Trophoblast cell (in vitro differentiated cells and primary cell): ENCODE results near the gene CFDP1.

Experiments used
- DNase-seq, 2 donors: peaks; one replicate each; pipeline ENCODE4 v3.0.0-alpha.2; 2016
- H2AFZ ChIP-seq: 2 replicates; pipeline ENCODE4 v1.6.1; 2013; ENCODE audit warnings: low read length, moderate library complexity, mild to moderate bottlenecking; ENCODE audit not compliant: insufficient read depth, poor library complexity
- H2AK5ac ChIP-seq: 2 replicates; pipeline ENCODE4 v1.6.1; 2013; ENCODE audit warnings: mild to moderate bottlenecking, low read length
- H2BK120ac ChIP-seq: 2 replicates; pipeline ENCODE4 v1.6.1; 2013; ENCODE audit warnings: low read length, mild to moderate bottlenecking, moderate library complexity; ENCODE audit not compliant: insufficient read depth, poor library complexity
- H2BK12ac ChIP-seq: 2 replicates; pipeline ENCODE4 v1.6.1; 2013; ENCODE audit warnings: mild to moderate bottlenecking, low read length, moderate library complexity
- H2BK5ac ChIP-seq: 2 replicates; pipeline ENCODE4 v1.6.1; 2013; ENCODE audit warnings: low read length, low read depth, moderate library complexity, mild to moderate bottlenecking; ENCODE audit not compliant: poor library complexity
- H3K14ac ChIP-seq: 2 replicates; pipeline ENCODE4 v1.6.1; 2013; ENCODE audit warnings: mild to moderate bottlenecking, low read length
- H3K18ac ChIP-seq: 2 replicates; pipeline ENCODE4 v1.6.1; 2013; ENCODE audit warnings: mild to moderate bottlenecking, low read length
- H3K23ac ChIP-seq: 2 replicates; pipeline ENCODE4 v1.6.1; 2013; ENCODE audit warnings: low read length
- H3K27ac ChIP-seq: 2 replicates; pipeline ENCODE4 v1.5.1; 2013; ENCODE audit warnings: low read depth, mild to moderate bottlenecking, inconsistent platforms, low read length, moderate library complexity
- H3K27me3 ChIP-seq: 2 replicates; pipeline ENCODE4 v1.6.1; 2013; ENCODE audit warnings: inconsistent platforms, mild to moderate bottlenecking, low read length, moderate library complexity; ENCODE audit not compliant: insufficient read depth
- H3K36me3 ChIP-seq, 2 experiments: 1 replicate in 1 of 2; 2 replicates in 1 of 2; pipeline ENCODE4 v1.6.1; 2013; ENCODE audit warnings: low read length in 2 of 2, mild to moderate bottlenecking in 2 of 2, moderate library complexity in 1 of 2; ENCODE audit not compliant: insufficient read depth in 2 of 2, control insufficient read depth in 1 of 2
- H3K4ac ChIP-seq: 2 replicates; pipeline ENCODE4 v1.6.1; 2013; ENCODE audit warnings: low read depth, mild to moderate bottlenecking, low read length, moderate library complexity
- H3K4me1 ChIP-seq, 2 experiments: 1 replicate in 1 of 2; 2 replicates in 1 of 2; pipeline ENCODE4 v1.6.1; 2013; ENCODE audit warnings: low read length in 2 of 2, mild to moderate bottlenecking in 2 of 2, moderate library complexity in 1 of 2; ENCODE audit not compliant: insufficient read depth in 2 of 2, control insufficient read depth in 1 of 2
- H3K4me2 ChIP-seq: 2 replicates; pipeline ENCODE4 v1.6.1; 2013; ENCODE audit warnings: inconsistent platforms, mild to moderate bottlenecking, low read length, moderate library complexity
- H3K4me3 ChIP-seq: 2 replicates; pipeline ENCODE4 v1.5.1; 2013; ENCODE audit warnings: mild to moderate bottlenecking, low read depth, low read length, inconsistent platforms
- H3K79me1 ChIP-seq: one replicate; pipeline ENCODE4 v1.6.1; 2013; ENCODE audit warnings: low read length
- H3K79me2 ChIP-seq: 2 replicates; pipeline ENCODE4 v1.6.1; 2013; ENCODE audit warnings: low read length, mild to moderate bottlenecking; ENCODE audit not compliant: control insufficient read depth, insufficient read depth, poor library complexity
- H3K9ac ChIP-seq: 2 replicates; pipeline ENCODE4 v1.6.1; 2013; ENCODE audit warnings: mild to moderate bottlenecking, low read length
- H3K9me3 ChIP-seq: 2 replicates; pipeline ENCODE4 v1.6.1; 2013; ENCODE audit warnings: low read depth, mild to moderate bottlenecking, control low read depth, inconsistent platforms, low read length; ENCODE audit not compliant: insufficient read depth
- H4K12ac ChIP-seq: 2 replicates; pipeline ENCODE4 v1.6.1; 2013; ENCODE audit warnings: low read depth, mild to moderate bottlenecking, low read length, moderate library complexity
- H4K8ac ChIP-seq: 2 replicates; pipeline ENCODE4 v1.6.1; 2013; ENCODE audit warnings: low read depth, mild to moderate bottlenecking, low read length, moderate library complexity
- H4K91ac ChIP-seq: one replicate; pipeline ENCODE4 v1.6.1; 2013; ENCODE audit warnings: low read depth, mild to moderate bottlenecking, low read length, moderate library complexity
- WGBS: extraction: QIAGEN DNeasy Blood & Tissue Kit; methylation state at CpG from one replicate; pipeline ENCODE4 v1.1.7; 2013; ENCODE audit warnings: missing lambda C conversion rate; ENCODE audit not compliant: insufficient read length, insufficient coverage; ENCODE audit errors: extremely low coverage; 5-methylcytosine and 5-hydroxymethylcytosine counted together

CFDP1 gene

DNA sequence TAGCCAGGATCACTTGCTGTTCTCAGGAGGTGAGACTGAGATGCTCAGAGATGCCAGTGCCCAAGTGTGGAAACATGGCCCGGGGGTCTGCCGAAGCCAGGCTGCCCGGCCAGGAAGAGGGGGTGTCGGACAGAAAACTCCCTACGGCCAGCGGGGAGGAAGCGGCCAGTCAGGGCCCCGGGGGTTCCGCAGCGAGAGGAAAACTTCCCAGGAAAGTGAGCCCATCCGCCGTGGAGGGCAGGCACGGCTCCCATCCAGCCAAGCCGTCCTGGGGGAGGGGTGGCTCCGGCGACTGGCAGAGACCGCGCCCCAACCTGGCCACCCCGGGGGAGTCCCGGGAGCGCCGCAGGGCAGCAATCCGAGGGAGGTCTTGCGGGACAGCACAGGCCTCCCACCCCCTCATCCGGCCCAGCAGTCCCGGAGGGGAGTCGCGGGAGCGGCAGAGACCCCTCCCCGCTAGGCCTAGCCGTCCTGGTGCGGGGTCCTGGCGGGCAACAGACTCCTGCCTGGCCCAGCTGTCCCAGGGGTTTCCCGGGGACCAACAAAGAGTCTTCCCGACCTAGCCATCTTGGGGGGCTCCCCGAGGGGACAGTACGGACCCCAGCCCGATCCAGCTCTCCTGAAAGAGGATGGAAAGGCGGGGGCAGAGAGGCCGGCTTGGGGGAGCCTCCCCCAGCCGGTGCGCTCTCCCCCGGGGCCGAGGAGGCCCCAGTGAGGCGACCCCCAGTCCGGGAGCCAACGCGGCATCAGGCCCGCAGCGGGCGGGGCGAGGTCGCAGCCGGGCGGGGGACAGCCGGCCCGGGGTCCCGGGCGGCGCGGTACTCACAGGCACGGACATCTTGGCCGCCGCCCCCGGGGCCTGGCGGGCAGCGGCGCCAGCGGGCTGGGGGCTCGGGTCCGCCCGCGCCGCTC, 168.0 kb downstream of the CFDP1 start:
- Histone ChIP-seq H3K4me3 (peak overlapping the region; percentile 88), H2AK5ac (peak overlapping the region; percentile 82), H3K9ac (peak overlapping the region; percentile 96), H2BK12ac (peak overlapping the region; percentile 68), H3K27ac (peak overlapping the region; percentile 63), H3K18ac (peak overlapping the region; percentile 52), H3K79me2 (peaks cover 46% of the 10 kb centered on the region), H2AFZ (peak overlapping the region; percentile 59), H3K23ac (no peak overlapping the region), H3K36me3 (peaks cover 26 to 30% of the 10 kb centered on the region in 2 experiments), H3K4ac (peak overlapping the region; percentile 97), H3K79me1 (peaks cover 29% of the 10 kb centered on the region), H4K8ac (peak overlapping the region; percentile 64), H3K4me2 (peak overlapping the region; percentile 82), H3K14ac (peak overlapping the region; percentile 97), H4K91ac (peak overlapping the region; percentile 84), H3K9me3 (peaks cover 2% of the 10 kb centered on the region), H4K12ac (peak overlapping the region; percentile 68), H2BK120ac (peak overlapping the region; percentile 95), H3K27me3 (no peaks in the 10 kb centered on the region), H3K4me1 (peaks cover 34 to 55% of the 10 kb centered on the region in 2 experiments), H2BK5ac (peak overlapping the region; percentile 80)
- no peak for DNase-seq
- no CpG with 5 or more reads among the region's 74 CpGs for WGBS

DNA sequence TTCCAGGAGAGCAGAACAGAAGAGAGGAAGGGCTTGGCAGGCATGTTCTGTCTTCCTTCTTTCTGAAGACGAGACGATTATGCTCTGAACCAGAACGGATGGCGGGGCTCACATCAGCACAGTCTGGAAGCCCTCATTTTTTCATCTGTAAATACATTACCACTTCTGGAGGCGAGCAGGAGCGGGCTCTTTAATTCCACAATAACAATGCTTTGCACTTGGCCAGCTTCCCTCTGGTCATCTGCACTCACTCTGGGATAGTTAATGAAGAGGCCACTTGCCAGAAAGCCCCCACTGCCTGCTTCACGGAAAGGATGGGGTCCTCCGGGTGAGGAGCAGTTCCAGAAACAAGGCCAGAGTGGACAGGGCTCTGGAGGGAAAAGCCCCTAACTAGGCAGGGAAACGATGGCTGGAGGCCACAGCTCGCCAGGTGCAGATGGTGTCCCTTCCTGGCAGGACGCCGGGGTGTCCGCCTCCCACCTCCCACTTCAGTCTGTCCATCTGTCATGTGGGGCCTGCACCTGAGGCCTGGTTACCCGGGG, 168.8 kb downstream of the CFDP1 start:
- no peak overlapping the region for H3K23ac ChIP-seq
- peaks cover 34 to 55% of the 10 kb centered on the region in 2 experiments for H3K4me1 ChIP-seq
- H4K91ac ChIP-seq: peak overlapping the region; percentile 39
- H3K36me3 ChIP-seq: peaks cover 26 to 30% of the 10 kb centered on the region in 2 experiments
- H3K4ac ChIP-seq: peak overlapping the region; percentile 97
- no peaks in the 10 kb centered on the region for H3K27me3 ChIP-seq
- H4K12ac ChIP-seq: no peak overlapping the region
- H3K9ac ChIP-seq: peak overlapping the region; percentile 96
- no peak for DNase-seq
- peaks cover 27% of the 10 kb centered on the region for H3K79me1 ChIP-seq
- peak overlapping the region; percentile 97 for H3K14ac ChIP-seq
- H3K27ac ChIP-seq: peak overlapping the region; percentile 63
- peak overlapping the region; percentile 82 for H3K4me2 ChIP-seq
- H3K79me2 ChIP-seq: peaks cover 46% of the 10 kb centered on the region
- peak overlapping the region; percentile 82 for H2AK5ac ChIP-seq
- H2AFZ ChIP-seq: peak overlapping the region; percentile 59
- peak overlapping the region; percentile 64 for H4K8ac ChIP-seq
- H2BK12ac ChIP-seq: no peak overlapping the region
- peak overlapping the region; percentile 88 for H3K4me3 ChIP-seq
- peaks cover 2% of the 10 kb centered on the region for H3K9me3 ChIP-seq
- peak overlapping the region; percentile 95 for H2BK120ac ChIP-seq
- peak overlapping the region; percentile 52 for H3K18ac ChIP-seq
- no CpG with 5 or more reads among the region's 14 CpGs for WGBS
- peak overlapping the region; percentile 80 for H2BK5ac ChIP-seq

DNA sequence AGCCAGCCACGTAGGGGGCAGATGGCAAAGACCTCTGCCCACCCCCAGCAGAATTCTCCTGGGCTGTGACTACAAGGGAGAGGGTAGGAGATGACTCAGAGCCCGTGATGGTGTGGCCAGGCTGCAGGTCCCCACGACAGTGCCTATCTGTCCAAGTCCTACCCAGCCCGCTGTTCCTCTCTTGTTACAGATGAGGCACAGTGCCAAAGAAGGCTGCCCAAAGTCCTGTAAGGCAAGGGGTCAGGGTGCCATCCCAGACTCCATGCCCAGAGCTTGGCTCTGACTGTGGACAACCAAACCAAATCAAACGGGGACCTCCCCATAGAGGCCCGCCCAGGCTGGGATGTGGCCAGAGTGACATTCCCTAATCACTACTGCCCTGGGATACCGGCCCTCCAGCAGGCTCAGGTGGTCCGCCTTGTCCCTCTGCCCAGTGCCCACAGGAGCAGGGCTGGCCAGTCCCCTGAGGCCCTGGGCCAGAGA, 169.3 kb downstream of the CFDP1 start:
- H2BK5ac ChIP-seq: no peak overlapping the region
- H3K27me3 ChIP-seq: no peaks in the 10 kb centered on the region
- no peak overlapping the region for H3K23ac ChIP-seq
- no peak overlapping the region for H3K4me3 ChIP-seq
- peaks cover 27% of the 10 kb centered on the region for H3K79me1 ChIP-seq
- peaks cover 34 to 58% of the 10 kb centered on the region in 2 experiments for H3K4me1 ChIP-seq
- H3K18ac ChIP-seq: no peak overlapping the region
- H2BK12ac ChIP-seq: no peak overlapping the region
- no CpG with 5 or more reads among the region's 8 CpGs for WGBS
- peaks cover 26 to 30% of the 10 kb centered on the region in 2 experiments for H3K36me3 ChIP-seq
- no peak overlapping the region for H2BK120ac ChIP-seq
- no peak overlapping the region for H3K27ac ChIP-seq
- peak overlapping the region; percentile 82 for H3K4me2 ChIP-seq
- no peak overlapping the region for H4K91ac ChIP-seq
- H2AK5ac ChIP-seq: no peak overlapping the region
- no peak overlapping the region for H3K14ac ChIP-seq
- H4K8ac ChIP-seq: no peak overlapping the region
- H2AFZ ChIP-seq: no peak overlapping the region
- H3K79me2 ChIP-seq: peaks cover 46% of the 10 kb centered on the region
- H3K4ac ChIP-seq: peak overlapping the region; percentile 97
- DNase-seq: no peak
- H3K9ac ChIP-seq: no peak overlapping the region
- peaks cover 2% of the 10 kb centered on the region for H3K9me3 ChIP-seq
- H4K12ac ChIP-seq: no peak overlapping the region

DNA sequence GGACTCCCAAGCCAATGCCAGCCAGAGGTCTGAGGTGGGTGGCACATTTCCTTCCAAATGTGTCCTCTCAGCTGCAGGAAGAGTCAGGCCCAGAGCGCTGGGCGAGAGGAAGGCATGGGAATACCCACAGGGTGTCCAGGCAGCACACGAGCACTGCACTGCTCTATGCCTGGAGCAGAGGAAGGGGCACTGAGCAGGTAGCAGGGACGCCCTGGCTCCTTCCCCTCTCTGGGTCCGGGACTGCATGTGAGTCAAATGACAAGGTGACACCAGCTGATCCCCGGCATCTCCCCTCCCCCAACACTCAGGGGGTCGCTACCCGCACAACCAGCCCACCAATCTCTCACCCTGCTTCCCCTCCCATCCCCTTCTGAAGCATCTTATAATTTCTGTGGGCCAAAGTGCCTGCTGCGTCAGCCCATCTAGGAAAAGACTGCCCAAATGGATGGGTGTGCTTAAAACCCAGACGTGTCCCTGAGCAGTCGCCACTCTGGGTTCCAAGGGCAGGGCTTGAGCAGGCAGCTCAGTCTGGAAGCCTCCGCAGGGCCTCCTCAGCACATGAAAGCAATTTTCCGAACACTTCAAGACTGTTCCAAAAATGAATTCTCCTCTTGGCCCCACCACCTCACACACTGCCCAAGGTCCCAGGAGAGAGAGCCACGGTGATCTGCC, 169.9 kb downstream of the CFDP1 start:
- Histone ChIP-seq H2BK12ac (peak overlapping the region; percentile 10), H2AFZ (no peak overlapping the region), H3K4me1 (peaks cover 40 to 64% of the 10 kb centered on the region in 2 experiments), H3K79me1 (peaks cover 27% of the 10 kb centered on the region), H3K18ac (no peak overlapping the region), H4K12ac (no peak overlapping the region), H3K4me3 (no peak overlapping the region), H3K79me2 (peaks cover 52% of the 10 kb centered on the region), H3K23ac (no peak overlapping the region), H3K27me3 (no peaks in the 10 kb centered on the region), H2BK120ac (no peak overlapping the region), H3K36me3 (peaks cover 26 to 30% of the 10 kb centered on the region in 2 experiments), H2AK5ac (no peak overlapping the region), H3K27ac (no peak overlapping the region), H3K9me3 (peaks cover 2% of the 10 kb centered on the region), H3K9ac (no peak overlapping the region), H4K8ac (no peak overlapping the region), H2BK5ac (no peak overlapping the region), H3K14ac (no peak overlapping the region), H3K4me2 (peak overlapping the region; percentile 82), H3K4ac (peak overlapping the region; percentile 97), H4K91ac (no peak overlapping the region)
- no CpG with 5 or more reads among the region's 14 CpGs for WGBS
- DNase-seq: no peak
